Measurements from ENCODE around the gene FYB1. TPM values are rescaled to one million over a fixed set of nuclear protein-coding genes. Genes with fewer than 3 reads are reported as not detected.

The FYB1 gene
- total and polyA plus RNA-seq, 4 experiments from 2014 or later = 184 to 596 (median 493) TPM

DNA sequence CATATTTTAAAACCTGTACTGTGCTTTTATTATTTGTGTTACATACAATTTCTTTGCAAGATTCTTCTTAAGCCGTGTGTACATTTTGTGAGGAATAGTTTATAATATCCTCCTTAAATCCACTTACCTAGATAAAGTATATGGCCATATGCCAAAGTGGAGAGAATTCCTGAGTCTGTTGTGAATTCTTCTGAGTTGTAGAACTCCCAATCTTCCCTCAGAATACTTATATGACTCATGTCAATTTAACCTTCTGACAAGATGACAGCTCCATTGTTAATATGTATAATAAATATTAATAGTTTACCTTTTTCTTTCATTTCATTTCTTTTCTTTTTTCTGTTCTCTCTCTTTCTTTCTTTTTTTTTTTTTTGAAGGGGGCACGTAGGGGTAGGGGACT, 139.2 kb downstream of the FYB1 start:
- peak overlapping the region in 1 of 7 donors; percentile 70 for H3K27ac Mint-ChIP-seq
- no peak overlapping the region for H3K4me3 Mint-ChIP-seq
- peaks cover 29% of the 10 kb centered on the region for H3K27me3 ChIP-seq (ENCODE audit: insufficient read depth, low read length)
- H3K27ac ChIP-seq (ENCODE audit: low read depth, low read length) = no peak overlapping the region
- CTCF ChIA-PET (ENCODE audit: partially characterized antibody) = interaction anchor here (0.8 to 6.1 kb wide), 25 partner anchors 8 to 639 kb away, joined by 3 to 64 read pairs (median 6); no protein-coding TSS in a partner anchor
- no peak overlapping the region for H3K4me3 ChIP-seq (ENCODE audit: low read length in 2 of 2)
- intact Hi-C loops (cut with micrococcal nuclease) = loop anchor here (2.0 kb wide), 2 partner anchors 75 to 639 kb away; no protein-coding TSS in a partner anchor
- H3K27me3 Mint-ChIP-seq = peaks cover 30 to 47% of the 10 kb centered on the region in 2 donors
- DNase-seq = no peak
- no peaks in the 10 kb centered on the region for H3K36me3 ChIP-seq (ENCODE audit: insufficient read depth, low read length)
- no peaks in the 10 kb centered on the region for H3K36me3 Mint-ChIP-seq
- H3K4me1 ChIP-seq (ENCODE audit: insufficient read depth, low read length) = peaks cover 19% of the 10 kb centered on the region
- H3K9me3 Mint-ChIP-seq = peaks cover 0 to 14% (median 6%) of the 10 kb centered on the region in 8 donors
- H3K9me3 ChIP-seq (ENCODE audit: control insufficient read depth in 1 of 2, low read length in 2 of 2) = no peaks in the 10 kb centered on the region
- POLR2A ChIA-PET (ENCODE audit: partially characterized antibody) = interaction anchor here (2.5 kb wide), 1 partner anchor 19 kb away, joined by 10 read pairs; no protein-coding TSS in a partner anchor
- H3K4me1 Mint-ChIP-seq = peaks cover 10 to 19% (median 14%) of the 10 kb centered on the region in 4 donors

DNA sequence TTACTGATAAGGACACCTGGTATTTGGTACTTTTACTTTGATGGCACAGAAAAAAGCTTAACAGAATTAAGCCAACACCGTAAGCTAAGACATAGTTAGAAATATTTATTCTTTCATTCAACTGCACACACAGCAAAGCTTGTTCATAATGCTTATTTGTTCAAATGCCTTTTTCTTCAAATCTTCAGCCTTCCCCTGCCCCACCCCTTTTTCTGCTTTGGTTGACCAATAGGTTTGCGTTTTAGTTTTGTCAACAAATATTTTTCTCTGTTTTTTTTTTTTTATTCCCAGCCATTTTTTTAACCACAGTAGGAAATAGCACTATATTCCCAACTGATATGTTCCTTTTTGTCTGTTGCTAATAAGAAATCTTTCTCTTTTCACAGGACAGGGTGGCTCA, 140.2 kb downstream of the FYB1 start:
- Mint-ChIP-seq H3K27ac (no peak overlapping the region), H3K36me3 (peaks cover 0 to 2% of the 10 kb centered on the region in 2 donors), H3K27me3 (peaks cover 30 to 47% of the 10 kb centered on the region in 2 donors), H3K4me1 (peaks cover 10 to 22% (median 17%) of the 10 kb centered on the region in 4 donors), H3K9me3 (peaks cover 0 to 16% (median 7%) of the 10 kb centered on the region in 8 donors), H3K4me3 (no peak overlapping the region)
- H3K36me3 ChIP-seq (ENCODE audit: insufficient read depth, low read length) = no peaks in the 10 kb centered on the region
- ChIA-PET POLR2A (ENCODE audit: partially characterized antibody) (no interaction called here), CTCF (ENCODE audit: partially characterized antibody) (interaction anchor here (1.5 to 6.1 kb wide), 6 partner anchors 7 to 638 kb away, joined by 4 to 64 read pairs (median 16); no protein-coding TSS in a partner anchor)
- H3K27ac ChIP-seq (ENCODE audit: low read depth, low read length) = no peak overlapping the region
- H3K9me3 ChIP-seq (ENCODE audit: control insufficient read depth in 1 of 2, low read length in 2 of 2) = no peaks in the 10 kb centered on the region
- peaks cover 29% of the 10 kb centered on the region for H3K27me3 ChIP-seq (ENCODE audit: insufficient read depth, low read length)
- H3K4me3 ChIP-seq (ENCODE audit: low read length in 2 of 2) = no peak overlapping the region
- intact Hi-C loops (cut with micrococcal nuclease) = no loop called here
- no peak for DNase-seq
- peaks cover 20% of the 10 kb centered on the region for H3K4me1 ChIP-seq (ENCODE audit: insufficient read depth, low read length)

DNA sequence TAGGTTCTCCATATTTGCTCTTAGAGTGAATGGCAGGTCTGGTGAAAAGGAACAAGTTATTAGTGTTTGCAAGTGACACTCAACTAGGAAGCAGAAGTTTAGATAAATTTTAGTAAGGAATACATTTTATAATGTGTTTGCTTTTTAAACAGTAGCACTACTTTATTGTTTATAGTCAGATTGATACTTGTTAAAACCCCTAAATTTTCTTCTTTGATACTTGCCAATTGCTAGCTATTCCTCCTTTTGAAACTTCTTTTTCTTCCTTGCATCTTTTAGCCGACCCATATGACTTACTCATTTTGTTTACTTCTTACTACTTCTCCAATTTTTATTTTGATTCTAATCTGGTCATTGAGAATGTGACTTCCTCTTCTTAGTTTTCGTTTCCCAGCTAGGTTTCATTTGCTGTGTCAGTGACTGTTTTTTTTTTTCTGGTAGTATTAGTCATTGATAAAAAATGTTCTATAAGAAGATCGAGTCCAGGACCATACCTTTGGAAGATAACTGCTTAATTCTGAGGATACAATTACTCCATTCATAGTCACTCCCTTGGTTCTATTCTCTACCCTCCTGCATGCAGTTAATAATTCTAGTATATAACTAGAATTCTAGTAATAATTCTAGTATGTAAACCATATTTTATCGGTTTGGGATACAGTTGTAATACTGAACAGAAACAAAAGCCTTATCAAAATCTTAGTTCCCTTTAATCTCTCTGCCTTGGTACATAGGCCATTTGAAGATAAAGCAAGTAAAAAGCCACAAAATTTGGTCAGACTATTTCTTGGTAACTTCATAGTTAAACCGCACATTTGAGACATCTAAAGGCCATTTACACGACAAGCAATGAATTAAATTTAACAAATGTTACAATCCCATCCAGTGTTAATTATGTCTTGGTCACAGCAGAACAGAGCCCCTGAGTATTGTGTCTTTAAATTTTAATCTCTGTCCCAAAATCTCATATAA, 142.3 kb downstream of the FYB1 start:
- peaks cover 29% of the 10 kb centered on the region for H3K4me1 ChIP-seq (ENCODE audit: insufficient read depth, low read length)
- peaks cover 0 to 13% of the 10 kb centered on the region in 2 donors for H3K36me3 Mint-ChIP-seq
- no peak overlapping the region for H3K4me3 ChIP-seq (ENCODE audit: low read length in 2 of 2)
- H3K9me3 ChIP-seq (ENCODE audit: control insufficient read depth in 1 of 2, low read length in 2 of 2) = no peaks in the 10 kb centered on the region
- no peaks in the 10 kb centered on the region for H3K36me3 ChIP-seq (ENCODE audit: insufficient read depth, low read length)
- peaks cover 13 to 37% (median 25%) of the 10 kb centered on the region in 4 donors for H3K4me1 Mint-ChIP-seq
- H3K27me3 Mint-ChIP-seq = peaks cover 22 to 33% of the 10 kb centered on the region in 2 donors
- no peak overlapping the region for H3K27ac ChIP-seq (ENCODE audit: low read depth, low read length)
- peaks cover 0 to 6% (median 0%) of the 10 kb centered on the region in 8 donors for H3K9me3 Mint-ChIP-seq
- peak overlapping the region in 5 of 8 donors; percentile 6 to 74 (median 33) for H3K4me3 Mint-ChIP-seq
- intact Hi-C loops (cut with micrococcal nuclease) = no loop called here
- H3K27me3 ChIP-seq (ENCODE audit: insufficient read depth, low read length) = peaks cover 25% of the 10 kb centered on the region
- DNase-seq = no peak
- CTCF ChIA-PET (ENCODE audit: partially characterized antibody) = interaction anchor here (0.7 kb wide), 1 partner anchor 71 kb away, joined by 4 read pairs; no protein-coding TSS in a partner anchor
- POLR2A ChIA-PET (ENCODE audit: partially characterized antibody) = no interaction called here
- peak overlapping the region in 6 of 7 donors; percentile 3 to 99 (median 32) for H3K27ac Mint-ChIP-seq

DNA sequence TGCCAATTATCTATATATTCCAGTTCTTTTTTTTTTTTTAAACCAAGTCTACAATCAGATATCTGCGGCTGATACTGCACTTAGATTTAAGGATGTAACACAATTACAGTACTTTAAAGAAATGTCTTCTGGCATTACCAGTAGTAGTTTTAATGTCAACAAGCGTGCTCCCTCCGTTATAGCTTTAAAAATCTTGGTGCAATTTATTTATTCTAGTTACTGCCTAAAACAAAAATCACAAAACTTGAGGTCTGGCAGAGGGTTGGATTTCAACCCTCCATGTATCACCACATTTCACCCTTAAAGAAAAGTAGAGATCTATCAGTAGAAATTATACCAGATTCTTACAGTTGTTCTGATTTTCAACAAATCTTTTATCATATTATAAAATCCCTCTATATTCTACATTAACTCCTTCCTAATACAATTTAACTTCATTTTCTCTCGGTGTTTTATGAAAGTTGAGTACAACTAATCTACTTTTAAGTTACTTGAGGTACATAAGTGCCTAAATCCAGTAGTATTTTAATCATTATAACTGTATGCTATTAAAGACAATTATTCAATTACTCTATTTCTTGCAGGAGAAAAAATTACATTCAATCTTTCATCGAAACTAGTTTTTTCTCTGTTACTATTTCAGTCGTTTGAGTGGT, 143.1 kb downstream of the FYB1 start:
- Mint-ChIP-seq H3K9me3 (peaks cover 0 to 6% (median 0%) of the 10 kb centered on the region in 8 donors), H3K4me3 (peak overlapping the region in 3 of 8 donors; percentile 31 to 70 (median 58)), H3K36me3 (peaks cover 0 to 16% of the 10 kb centered on the region in 2 donors), H3K4me1 (peaks cover 19 to 45% (median 32%) of the 10 kb centered on the region in 4 donors), H3K27ac (peak overlapping the region in 1 of 7 donors; percentile 99), H3K27me3 (peaks cover 18 to 27% of the 10 kb centered on the region in 2 donors)
- DNase-seq = no peak
- POLR2A ChIA-PET (ENCODE audit: partially characterized antibody) = no interaction called here
- CTCF ChIA-PET (ENCODE audit: partially characterized antibody) = interaction anchor here (0.7 kb wide), 1 partner anchor 71 kb away, joined by 4 read pairs; no protein-coding TSS in a partner anchor
- Histone ChIP-seq H3K9me3 (ENCODE audit: control insufficient read depth in 1 of 2, low read length in 2 of 2) (no peaks in the 10 kb centered on the region), H3K36me3 (ENCODE audit: insufficient read depth, low read length) (no peaks in the 10 kb centered on the region), H3K27ac (ENCODE audit: low read depth, low read length) (no peak overlapping the region), H3K4me3 (ENCODE audit: low read length in 2 of 2) (no peak overlapping the region), H3K4me1 (ENCODE audit: insufficient read depth, low read length) (peaks cover 37% of the 10 kb centered on the region), H3K27me3 (ENCODE audit: insufficient read depth, low read length) (peaks cover 25% of the 10 kb centered on the region)
- intact Hi-C loops (cut with micrococcal nuclease) = no loop called here

DNA sequence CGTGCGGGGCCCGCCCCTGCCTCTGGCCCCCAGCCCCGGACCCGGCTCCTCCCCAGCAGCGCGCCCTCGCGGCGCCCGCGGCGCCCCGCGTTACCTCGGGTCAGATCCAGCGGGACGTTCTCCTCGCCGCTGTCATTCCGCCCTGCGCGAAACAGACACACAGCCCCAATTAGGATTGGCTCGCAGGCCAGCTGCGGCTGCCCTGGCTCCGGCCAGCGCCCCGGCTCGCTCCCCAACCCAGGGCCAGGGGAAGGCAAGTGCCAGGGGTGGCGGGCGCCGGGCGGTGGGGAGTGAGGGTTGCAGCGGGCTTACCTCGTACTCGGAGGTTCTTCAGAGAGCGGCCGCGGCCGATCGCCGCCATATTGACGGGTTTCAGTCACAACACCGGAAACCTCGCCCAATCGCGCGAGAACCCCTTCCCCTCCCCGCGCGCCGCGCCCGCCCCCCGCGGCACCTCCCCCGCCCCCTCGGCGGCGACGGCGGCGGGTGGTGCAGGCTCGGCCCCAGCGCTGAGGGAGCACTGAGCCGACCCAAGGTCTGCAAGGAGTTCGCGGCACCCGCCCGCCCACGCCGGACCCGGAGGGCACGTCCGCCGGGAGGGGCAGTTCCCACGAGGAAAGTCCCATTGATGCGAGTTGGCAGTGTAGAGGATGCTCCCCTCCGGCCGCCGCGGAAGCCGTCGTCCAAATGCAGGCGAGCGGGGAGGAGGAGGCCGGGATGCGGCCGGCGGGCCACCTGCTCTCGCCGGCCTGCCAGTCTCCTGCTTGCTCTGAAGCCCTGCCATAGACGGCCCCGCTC, 145.1 kb downstream of the FYB1 start, which contains the start of gene RICTOR:
Gene RICTOR (minus strand): TSS at position 383 of the 798 bp plus-strand sequence. CDS start 22 bp downstream, at position 361.
- H3K4me1 Mint-ChIP-seq = peaks cover 25 to 60% (median 40%) of the 10 kb centered on the region in 4 donors
- peaks cover 0 to 5% (median 0%) of the 10 kb centered on the region in 8 donors for H3K9me3 Mint-ChIP-seq
- Histone ChIP-seq H3K27ac (ENCODE audit: low read depth, low read length) (peak within 1 kb of the TSS; percentile 97), H3K9me3 (ENCODE audit: control insufficient read depth in 1 of 2, low read length in 2 of 2) (no peaks in the 10 kb centered on the region), H3K27me3 (ENCODE audit: insufficient read depth, low read length) (peaks cover 22% of the 10 kb centered on the region), H3K4me1 (ENCODE audit: insufficient read depth, low read length) (peaks cover 47% of the 10 kb centered on the region), H3K36me3 (ENCODE audit: insufficient read depth, low read length) (peaks cover under 1% of the 10 kb centered on the region), H3K4me3 (ENCODE audit: low read length in 2 of 2) (peak within 1 kb of the TSS; percentile 50 to 56)
- intact Hi-C loops (cut with micrococcal nuclease) = loop anchor here (1.0 to 5.0 kb wide), 5 partner anchors 32 to 473 kb away; partner anchors contain the start of gene FYB1
- peak within 1 kb of the TSS; percentile 97 to 99 (median 98) for H3K4me3 Mint-ChIP-seq
- peaks cover 6 to 24% of the 10 kb centered on the region in 2 donors for H3K36me3 Mint-ChIP-seq
- DNase-seq = peak; percentile 87 to 90 (median 89)
- POLR2A ChIA-PET (ENCODE audit: partially characterized antibody) = interaction anchor here (0.8 to 4.1 kb wide), 12 partner anchors 12 to 1580 kb away, joined by 3 to 14 read pairs (median 4); no protein-coding TSS in a partner anchor
- CTCF ChIA-PET (ENCODE audit: partially characterized antibody) = interaction anchor here (1.1 to 1.7 kb wide), 3 partner anchors 56 to 209 kb away, joined by 3 to 8 read pairs (median 4); no protein-coding TSS in a partner anchor
- peak within 1 kb of the TSS; percentile 96 to 99 (median 98) for H3K27ac Mint-ChIP-seq
- H3K27me3 Mint-ChIP-seq = peaks cover 13 to 17% of the 10 kb centered on the region in 2 donors

DNA sequence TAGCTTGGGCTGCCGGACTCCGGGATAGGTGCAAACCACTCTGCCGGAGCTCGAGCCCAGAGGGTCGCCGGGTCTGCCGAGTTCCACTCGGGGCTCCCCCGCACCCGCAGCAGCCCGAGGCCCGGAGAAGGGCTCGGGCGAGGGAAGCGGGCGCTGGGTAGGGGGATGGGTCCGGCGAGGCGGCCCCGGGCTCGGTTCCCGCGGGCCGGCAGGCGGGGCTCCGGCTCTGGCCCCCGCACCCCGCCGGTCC, 145.7 kb downstream of the FYB1 start:
- Histone ChIP-seq H3K9me3 (ENCODE audit: control insufficient read depth in 1 of 2, low read length in 2 of 2) (no peaks in the 10 kb centered on the region), H3K27me3 (ENCODE audit: insufficient read depth, low read length) (peaks cover 17% of the 10 kb centered on the region), H3K36me3 (ENCODE audit: insufficient read depth, low read length) (peaks cover 5% of the 10 kb centered on the region), H3K27ac (ENCODE audit: low read depth, low read length) (peak overlapping the region; percentile 97), H3K4me1 (ENCODE audit: insufficient read depth, low read length) (peaks cover 48% of the 10 kb centered on the region), H3K4me3 (ENCODE audit: low read length in 2 of 2) (peak overlapping the region; percentile 13 to 56)
- Mint-ChIP-seq H3K27me3 (peaks cover 10 to 14% of the 10 kb centered on the region in 2 donors), H3K36me3 (peaks cover 9 to 28% of the 10 kb centered on the region in 2 donors), H3K4me3 (peak overlapping the region; percentile 96 to 99 (median 98)), H3K4me1 (peaks cover 26 to 64% (median 43%) of the 10 kb centered on the region in 4 donors), H3K9me3 (peaks cover 0 to 5% (median 0%) of the 10 kb centered on the region in 8 donors), H3K27ac (peak overlapping the region; percentile 95 to 99 (median 97))
- POLR2A ChIA-PET (ENCODE audit: partially characterized antibody) = interaction anchor here (0.8 to 4.1 kb wide), 13 partner anchors 11 to 1580 kb away, joined by 3 to 14 read pairs (median 4); no protein-coding TSS in a partner anchor
- CTCF ChIA-PET (ENCODE audit: partially characterized antibody) = interaction anchor here (1.1 to 1.7 kb wide), 4 partner anchors 55 to 210 kb away, joined by 3 to 8 read pairs (median 6); no protein-coding TSS in a partner anchor
- no peak for DNase-seq
- intact Hi-C loops (cut with micrococcal nuclease) = loop anchor here (1.0 to 5.0 kb wide), 7 partner anchors 11 to 474 kb away; partner anchors contain the start of gene FYB1
